Measurements from ENCODE around the gene RITA1. TPM values are rescaled to one million over a fixed set of nuclear protein-coding genes. Genes with fewer than 3 reads are reported as not detected.

Gene RITA1
- polyA plus RNA-seq, 3 donors = 13.4 to 19.4 (median 14.8) TPM

- peak; percentile 76 to 94 (median 88) for DNase-seq (ENCODE audit: extremely low read depth in 1 of 11, low read depth in 9 of 11, low spot score in 4 of 11)
Measured at GRCh38 chr12:113149361-113150150, 36.0 kb upstream of the RITA1 start, which contains the start of gene CFAP73. Gene CFAP73, plus strand, starts transcription at chr12:113149724. Its CDS starts 134 bp downstream, at chr12:113149858.

DNA sequence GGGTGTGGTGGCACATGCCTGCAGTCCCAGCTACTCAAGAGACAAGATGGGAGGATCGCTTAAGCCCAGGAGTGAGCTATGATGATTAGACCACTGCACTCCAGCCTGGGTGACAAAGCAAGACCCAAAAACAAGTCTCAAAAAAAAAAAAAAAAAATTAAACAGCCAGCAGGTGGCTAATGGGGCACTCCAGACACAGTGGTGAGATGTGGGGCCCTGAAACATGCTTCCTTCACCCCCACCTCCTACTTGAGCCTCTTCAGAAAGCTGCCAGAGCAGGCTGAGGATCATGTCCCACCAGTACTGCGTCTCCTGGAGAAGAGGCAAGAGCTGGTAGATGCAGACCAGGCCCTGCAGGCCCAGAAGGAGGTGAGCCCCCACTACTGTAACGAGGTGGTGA lies 33.9 kb upstream of the RITA1 start:
- no peak for DNase-seq (ENCODE audit: extremely low read depth in 1 of 11, low read depth in 9 of 11, low spot score in 4 of 11)

DNA sequence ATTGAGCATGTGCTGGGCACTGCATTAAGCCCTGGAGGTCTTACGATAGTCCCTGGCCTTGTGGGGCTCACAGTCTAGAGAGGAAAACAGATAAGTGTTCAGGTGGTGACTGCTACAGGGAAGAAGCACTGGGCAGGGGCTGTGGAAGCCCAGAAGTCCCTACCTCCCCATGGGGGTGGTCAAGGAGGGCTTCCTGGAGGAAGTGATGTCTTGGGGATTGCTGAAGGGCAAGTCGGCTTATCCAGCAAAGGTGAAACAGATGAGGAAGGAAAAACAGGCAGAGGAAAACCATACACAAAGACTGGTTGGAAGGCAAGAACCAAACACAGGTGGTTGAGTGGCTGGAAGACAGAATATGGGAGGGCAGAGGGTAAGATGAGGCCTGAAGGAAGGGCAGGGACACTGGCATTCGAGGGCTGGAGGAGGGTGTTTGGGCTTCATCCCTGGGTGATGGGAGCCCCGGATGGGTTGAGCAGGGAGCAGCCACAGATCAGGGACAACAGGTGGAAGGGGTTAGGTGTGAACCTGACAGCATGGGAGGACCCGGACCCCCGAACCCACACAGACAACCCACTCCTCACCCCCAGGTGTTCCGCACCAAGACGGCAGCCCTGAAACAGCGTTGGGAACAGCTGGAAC lies 33.2 kb upstream of the RITA1 start:
- DNase-seq (ENCODE audit: extremely low read depth in 1 of 11, low read depth in 9 of 11, low spot score in 4 of 11) = no peak

- DNase-seq (ENCODE audit: extremely low read depth in 1 of 11, low read depth in 9 of 11, low spot score in 4 of 11) = peak in 4 of 11 donors; percentile 56 to 69 (median 62)
Measured at GRCh38 chr12:113152835-113153814, 32.4 kb upstream of the RITA1 start.

GRCh38 chr12:113154351-113154973 lies 31.1 kb upstream of the RITA1 start:
- peak in 1 of 11 donors; percentile 41 for DNase-seq (ENCODE audit: extremely low read depth in 1 of 11, low read depth in 9 of 11, low spot score in 4 of 11)

DNA sequence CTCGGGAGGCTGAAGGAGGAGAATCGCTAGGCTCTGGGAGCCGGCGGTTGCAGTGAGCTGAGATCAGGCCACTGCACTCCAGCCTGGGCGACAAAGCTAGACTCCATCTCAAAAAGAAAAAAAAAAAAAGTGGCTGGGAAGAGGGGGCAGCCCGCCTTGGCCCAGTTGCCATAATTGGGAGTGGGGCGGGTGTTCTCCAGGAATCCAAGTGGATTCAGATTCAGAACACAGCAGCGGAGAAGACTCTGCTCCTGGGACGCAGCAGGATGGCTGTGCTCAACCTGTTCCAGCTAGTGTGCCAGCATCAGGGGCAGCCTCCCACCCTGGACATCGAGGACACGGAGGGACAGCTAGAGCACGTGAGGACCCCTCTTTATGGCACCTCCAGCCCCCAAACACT lies 30.5 kb upstream of the RITA1 start:
- DNase-seq (ENCODE audit: extremely low read depth in 1 of 11, low read depth in 9 of 11, low spot score in 4 of 11) = no peak

DNA sequence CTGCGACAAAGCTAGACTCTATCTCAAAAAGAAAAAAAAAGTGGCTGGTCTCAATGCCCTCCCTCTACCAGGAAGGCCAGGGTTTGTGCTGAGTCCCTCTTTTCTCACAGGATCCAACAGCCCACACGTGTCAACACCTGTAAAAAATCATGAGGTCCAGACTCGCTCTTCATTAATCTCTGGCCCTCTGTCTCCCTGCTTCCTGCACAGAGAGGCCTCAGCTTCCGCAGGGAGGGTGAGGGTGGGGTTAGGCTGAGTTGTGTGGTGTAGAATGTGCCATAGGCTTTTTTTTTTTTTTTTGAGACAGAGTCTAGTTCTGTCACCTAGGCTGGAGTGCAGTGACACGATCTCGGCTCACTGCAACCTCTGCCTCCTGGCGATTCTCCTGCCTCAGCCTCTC lies 29.9 kb upstream of the RITA1 start:
- no peak for DNase-seq (ENCODE audit: extremely low read depth in 1 of 11, low read depth in 9 of 11, low spot score in 4 of 11)

DNA sequence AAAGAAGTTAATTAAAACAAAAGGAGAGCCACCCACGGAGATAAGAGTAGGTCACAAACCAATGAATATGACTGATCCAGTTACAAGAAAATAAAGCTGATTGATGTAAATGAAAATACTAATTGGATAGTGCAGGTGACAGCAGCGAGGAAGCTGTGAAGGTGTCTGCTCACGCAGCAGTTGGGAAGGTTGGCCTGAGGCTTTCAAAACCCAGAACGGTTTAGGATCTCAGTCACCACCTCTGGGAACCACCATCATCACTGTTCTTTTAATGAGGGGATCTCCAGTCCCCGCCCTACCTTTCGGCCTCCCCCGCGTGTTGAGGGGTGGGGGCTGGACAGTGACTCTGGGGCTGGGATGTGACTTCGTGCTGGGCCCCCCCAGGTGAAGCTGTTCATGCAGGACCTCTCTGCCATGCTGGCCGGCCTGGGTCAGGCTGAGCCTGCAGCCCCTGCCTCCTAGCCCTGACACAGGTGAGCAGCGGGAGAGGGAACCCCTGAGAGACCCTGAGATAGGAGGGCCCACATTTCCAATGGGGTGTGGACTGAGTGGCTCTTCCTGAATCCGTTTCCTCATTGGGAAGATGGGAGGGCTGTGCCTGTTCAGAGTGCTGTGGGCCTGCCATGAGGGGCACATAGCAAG lies 28.2 kb upstream of the RITA1 start:
- no peak for DNase-seq (ENCODE audit: extremely low read depth in 1 of 11, low read depth in 9 of 11, low spot score in 4 of 11)

- no peak for DNase-seq (ENCODE audit: extremely low read depth in 1 of 11, low read depth in 9 of 11, low spot score in 4 of 11)
Measured at GRCh38 chr12:113158439-113159203, 26.9 kb upstream of the RITA1 start.

- DNase-seq (ENCODE audit: extremely low read depth in 1 of 11, low read depth in 9 of 11, low spot score in 4 of 11) = no peak
Measured at GRCh38 chr12:113159937-113160336, 25.6 kb upstream of the RITA1 start.

DNA sequence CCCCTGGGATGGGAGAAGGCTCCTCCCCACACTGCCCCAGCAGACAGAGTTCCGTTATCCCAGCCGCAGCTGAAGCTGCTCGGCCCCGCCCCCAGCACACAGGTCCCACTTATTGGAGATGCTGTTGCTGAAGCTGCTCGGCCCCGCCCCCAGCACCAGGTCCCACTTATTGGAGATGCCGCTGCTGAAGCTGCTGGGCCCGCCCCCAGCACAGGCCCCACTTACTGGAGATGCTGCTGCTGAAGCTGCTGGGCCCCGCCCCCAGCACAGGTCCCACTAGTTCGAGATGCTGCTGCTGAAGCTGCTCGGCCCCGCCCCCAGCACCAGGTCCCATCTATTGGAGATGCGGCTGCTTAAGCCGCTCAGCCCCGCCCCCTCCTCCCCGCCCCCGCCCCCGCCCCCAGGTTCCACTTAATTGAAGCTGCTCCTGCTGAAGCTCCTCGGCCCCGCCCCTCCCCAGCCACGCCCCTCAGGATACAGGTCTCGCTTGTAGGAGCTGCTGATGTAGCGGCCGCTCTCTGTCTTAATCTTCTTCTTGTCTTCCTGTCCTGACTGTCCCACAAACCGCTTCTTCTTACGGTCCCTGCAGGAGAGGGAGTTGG lies 24.0 kb upstream of the RITA1 start:
- DNase-seq (ENCODE audit: extremely low read depth in 1 of 11, low read depth in 9 of 11, low spot score in 4 of 11) = peak in 2 of 11 donors; percentile 40

GRCh38 chr12:113162102-113163029 lies 23.2 kb upstream of the RITA1 start:
- no peak for DNase-seq (ENCODE audit: extremely low read depth in 1 of 11, low read depth in 9 of 11, low spot score in 4 of 11)

DNA sequence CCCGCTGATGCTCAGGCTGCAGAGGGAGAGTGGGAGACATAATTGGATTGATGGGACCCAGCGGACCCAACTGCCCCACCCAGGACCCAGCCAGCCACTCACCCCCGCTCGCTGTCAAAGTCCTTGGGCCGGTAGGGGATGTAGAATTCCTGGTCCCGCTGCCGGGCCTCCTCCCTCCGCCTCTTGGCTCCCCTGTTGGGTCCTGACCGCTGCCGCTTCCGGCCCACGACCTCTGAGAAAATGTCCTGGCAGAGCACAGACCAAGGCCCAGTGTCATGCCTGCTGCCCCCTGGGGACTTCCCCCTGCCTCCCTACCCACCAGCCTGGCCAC lies 22.5 kb upstream of the RITA1 start:
- DNase-seq (ENCODE audit: extremely low read depth in 1 of 11, low read depth in 9 of 11, low spot score in 4 of 11) = no peak

DNA sequence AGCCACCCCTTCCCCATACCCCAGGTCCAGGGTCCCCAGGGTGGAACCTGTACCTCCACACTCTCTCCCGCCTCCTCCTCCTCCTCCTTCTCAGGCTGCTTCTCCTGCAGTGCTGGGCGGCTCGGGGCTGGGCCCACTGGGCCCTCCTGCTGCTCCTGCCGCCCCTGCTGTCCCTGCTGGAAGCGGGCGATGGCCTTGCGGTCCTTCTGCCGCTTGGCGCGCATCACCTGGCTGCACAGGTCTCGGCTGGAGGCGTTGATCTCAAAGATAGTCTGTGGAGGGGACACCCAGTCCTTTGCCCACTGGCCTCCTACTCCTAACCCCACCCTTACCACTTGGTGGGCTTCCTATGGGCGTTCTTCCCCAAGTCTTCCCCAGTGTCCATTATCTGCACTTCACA lies 21.5 kb upstream of the RITA1 start:
- DNase-seq (ENCODE audit: extremely low read depth in 1 of 11, low read depth in 9 of 11, low spot score in 4 of 11) = no peak

GRCh38 chr12:113165521-113166450 lies 19.7 kb upstream of the RITA1 start:
- DNase-seq (ENCODE audit: extremely low read depth in 1 of 11, low read depth in 9 of 11, low spot score in 4 of 11) = no peak

Data from renal cortex interstitium (tissue), 11 donors.